ENCODE measurements around the gene TSEN54. TPM values are rescaled to one million over a fixed set of nuclear protein-coding genes. Genes with fewer than 3 reads are reported as not detected.

The TSEN54 gene
- total RNA-seq, 1 donor = 12.1 TPM

DNA sequence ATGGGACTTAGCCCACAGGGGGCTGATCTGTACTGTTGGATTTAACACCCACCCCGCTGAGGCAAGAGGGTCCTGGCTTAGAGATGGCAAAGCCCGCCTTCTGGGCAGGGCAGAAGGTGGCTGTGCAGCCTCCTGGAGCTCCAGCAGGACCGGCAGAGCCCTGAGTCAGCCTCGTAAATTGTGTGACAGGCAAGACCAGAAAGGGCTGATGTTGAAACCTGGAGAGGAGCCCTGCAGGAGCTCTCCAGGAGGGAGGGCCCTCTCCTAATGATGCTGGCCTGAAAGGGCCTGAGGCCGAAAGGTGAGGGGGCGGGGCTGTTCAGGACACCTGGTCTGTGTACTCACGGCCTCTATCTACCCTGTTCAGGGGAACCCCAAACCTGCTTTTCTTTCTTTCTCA is 48.7 kb downstream of the TSEN54 start:
- TF ChIP-seq CTCF (IDR thresholded peaks at IDR 0.05; ENCODE audit: insufficient read depth, low read depth, low read length) = no peak
- no peak overlapping the region for H3K4me3 ChIP-seq (ENCODE audit: low read depth, low read length)
- DNase-seq (ENCODE audit: low read depth) = peak; percentile 71

DNA sequence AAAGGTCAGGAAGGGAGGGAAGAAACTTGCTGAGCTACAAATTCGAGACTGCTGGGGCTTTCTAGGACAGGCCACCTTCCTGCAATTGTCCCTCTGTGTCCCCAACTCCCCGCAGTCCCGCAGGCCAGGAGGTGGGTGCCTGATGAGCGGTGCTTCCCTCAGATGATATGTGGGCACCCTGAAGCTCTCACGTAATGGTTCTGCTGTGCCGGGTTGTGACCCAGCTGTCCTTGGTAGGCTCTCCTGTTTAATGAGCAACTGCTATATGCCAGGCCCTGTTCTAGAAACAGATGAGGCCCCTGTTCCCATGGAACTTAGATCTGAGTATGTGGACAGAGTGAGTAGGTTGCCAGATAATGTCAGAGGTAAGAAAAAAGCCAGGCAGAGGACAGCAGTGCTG is 49.3 kb downstream of the TSEN54 start:
- DNase-seq (ENCODE audit: low read depth) = no peak
- TF ChIP-seq CTCF (IDR thresholded peaks at IDR 0.05; ENCODE audit: insufficient read depth, low read depth, low read length) = no peak
- H3K4me3 ChIP-seq (ENCODE audit: low read depth, low read length) = no peak overlapping the region

- no peak for TF ChIP-seq CTCF (IDR thresholded peaks at IDR 0.05; ENCODE audit: insufficient read depth, low read depth, low read length)
- DNase-seq (ENCODE audit: low read depth) = no peak
- H3K4me3 ChIP-seq (ENCODE audit: low read depth, low read length) = no peak overlapping the region
Measured at GRCh38 chr17:75566416-75566815, 50.1 kb downstream of the TSEN54 start.

GRCh38 chr17:75566834-75567233 is 50.5 kb downstream of the TSEN54 start:
- no peak for TF ChIP-seq CTCF (IDR thresholded peaks at IDR 0.05; ENCODE audit: insufficient read depth, low read depth, low read length)
- H3K4me3 ChIP-seq (ENCODE audit: low read depth, low read length) = no peak overlapping the region

GRCh38 chr17:75568412-75569255 is 52.3 kb downstream of the TSEN54 start:
- H3K4me3 ChIP-seq (ENCODE audit: low read depth, low read length) = no peak overlapping the region
- DNase-seq (ENCODE audit: low read depth) = no peak
- no peak for TF ChIP-seq CTCF (IDR thresholded peaks at IDR 0.05; ENCODE audit: insufficient read depth, low read depth, low read length)

More at GRCh38 chr17:75566834-75567233, 50.5 kb downstream of the TSEN54 start:
- DNase-seq (ENCODE audit: low read depth) = no peak

DNA sequence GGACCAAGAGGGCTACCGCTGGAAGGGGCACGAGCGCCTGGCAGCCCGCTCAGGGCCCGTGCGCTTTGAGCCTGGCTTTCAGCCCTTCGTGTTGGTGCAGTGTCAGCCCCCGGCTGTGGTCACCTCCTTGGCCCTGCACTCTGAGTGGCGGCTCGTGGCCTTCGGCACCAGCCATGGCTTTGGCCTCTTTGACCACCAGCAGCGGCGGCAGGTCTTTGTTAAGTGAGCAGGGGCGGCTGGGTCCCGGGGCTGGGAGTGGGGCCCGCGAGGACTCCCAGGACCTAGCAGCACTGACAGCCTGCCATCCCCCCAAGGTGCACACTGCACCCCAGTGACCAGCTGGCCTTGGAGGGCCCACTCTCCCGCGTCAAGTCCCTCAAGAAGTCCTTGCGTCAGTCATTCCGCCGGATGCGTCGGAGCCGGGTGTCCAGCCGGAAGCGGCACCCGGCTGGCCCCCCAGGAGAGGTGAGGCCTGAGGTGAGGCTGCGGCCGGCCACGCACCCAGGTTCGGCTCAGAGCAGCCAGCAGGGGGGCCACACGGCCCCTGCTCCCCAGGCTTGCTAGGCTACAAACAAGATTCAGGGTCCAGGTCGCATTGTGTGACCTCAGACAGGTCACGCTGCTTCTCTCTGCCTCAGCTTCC is 53.8 kb downstream of the TSEN54 start:
- TF ChIP-seq CTCF (IDR thresholded peaks at IDR 0.05; ENCODE audit: insufficient read depth, low read depth, low read length) = no peak
- no peak for DNase-seq (ENCODE audit: low read depth)

More for the DNA sequence above, 53.8 kb downstream of the TSEN54 start:
- H3K4me3 ChIP-seq (ENCODE audit: low read depth, low read length) = no peak overlapping the region

Measured in fibroblast of villous mesenchyme (primary cell).